ENCODE data around the gene MED15. TPM values are rescaled to one million over a fixed set of nuclear protein-coding genes. Genes with fewer than 3 reads are reported as not detected.

The MED15 gene
- total and polyA plus RNA-seq, 4 donors: 57.8 to 123 (median 69.1) TPM

GRCh38 chr22:20525048-20525447 is 17.6 kb downstream of the MED15 start:
- no peak overlapping the region for H3K4me3 ChIP-seq
- no peak for DNase-seq
- no peak overlapping the region for H3K9ac ChIP-seq (ENCODE audit: insufficient read depth in 1 of 2, low read length in 2 of 2)
- 93 to 97% methylated on average over 7 of the region's 7 CpGs for WGBS, 2 donors
- ATAC-seq (ENCODE audit: insufficient read depth, low FRiP score): no peak
- no peak overlapping the region for H3K27ac ChIP-seq (ENCODE audit: low read depth in 1 of 2, low read length in 1 of 2)
- TF ChIP-seq CTCF (IDR thresholded peaks at IDR 0.05; ENCODE audit: control extremely low read depth, extremely low read depth): no peak
- H3K9me3 ChIP-seq (ENCODE audit: control insufficient read depth in 4 of 4, insufficient read depth in 3 of 4, low read length in 3 of 4): no peaks in the 10 kb centered on the region
- peaks cover 0 to 17% (median 5%) of the 10 kb centered on the region in 4 donors for H3K36me3 ChIP-seq (ENCODE audit: control insufficient read depth in 4 of 4, insufficient read depth in 4 of 4, low read length in 4 of 4)
- H3K27me3 ChIP-seq (ENCODE audit: control insufficient read depth in 3 of 3, insufficient read depth in 3 of 3, low read length in 2 of 3): no peaks in the 10 kb centered on the region
- H3K4me1 ChIP-seq (ENCODE audit: control insufficient read depth in 5 of 5, insufficient read depth in 5 of 5, low read length in 5 of 5): peaks cover 4 to 22% (median 13%) of the 10 kb centered on the region in 5 donors

GRCh38 chr22:20526305-20526627 is 18.9 kb downstream of the MED15 start:
- 80 to 87% methylated on average over 4 of the region's 4 CpGs for WGBS, 2 donors
- TF ChIP-seq CTCF (IDR thresholded peaks at IDR 0.05; ENCODE audit: control extremely low read depth, extremely low read depth): no peak
- no peaks in the 10 kb centered on the region for H3K27me3 ChIP-seq (ENCODE audit: control insufficient read depth in 3 of 3, insufficient read depth in 3 of 3, low read length in 2 of 3)
- H3K4me3 ChIP-seq: no peak overlapping the region
- DNase-seq (no peak), ATAC-seq (ENCODE audit: insufficient read depth, low FRiP score) (no peak)
- no peaks in the 10 kb centered on the region for H3K9me3 ChIP-seq (ENCODE audit: control insufficient read depth in 4 of 4, insufficient read depth in 3 of 4, low read length in 3 of 4)
- no peak overlapping the region for H3K27ac ChIP-seq (ENCODE audit: low read depth in 1 of 2, low read length in 1 of 2)
- no peak overlapping the region for H3K9ac ChIP-seq (ENCODE audit: insufficient read depth in 1 of 2, low read length in 2 of 2)
- H3K4me1 ChIP-seq (ENCODE audit: control insufficient read depth in 5 of 5, insufficient read depth in 5 of 5, low read length in 5 of 5): peaks cover 5 to 31% (median 23%) of the 10 kb centered on the region in 5 donors
- peaks cover 0 to 16% (median 5%) of the 10 kb centered on the region in 4 donors for H3K36me3 ChIP-seq (ENCODE audit: control insufficient read depth in 4 of 4, insufficient read depth in 4 of 4, low read length in 4 of 4)

GRCh38 chr22:20526628-20527355 is 19.4 kb downstream of the MED15 start:
- Histone ChIP-seq H3K27me3 (ENCODE audit: control insufficient read depth in 3 of 3, insufficient read depth in 3 of 3, low read length in 2 of 3) (no peaks in the 10 kb centered on the region), H3K36me3 (ENCODE audit: control insufficient read depth in 4 of 4, insufficient read depth in 4 of 4, low read length in 4 of 4) (peaks cover 0 to 18% (median 5%) of the 10 kb centered on the region in 4 donors), H3K27ac (ENCODE audit: low read depth in 1 of 2, low read length in 1 of 2) (no peak overlapping the region), H3K9ac (ENCODE audit: insufficient read depth in 1 of 2, low read length in 2 of 2) (no peak overlapping the region), H3K9me3 (ENCODE audit: control insufficient read depth in 4 of 4, insufficient read depth in 3 of 4, low read length in 3 of 4) (no peaks in the 10 kb centered on the region), H3K4me1 (ENCODE audit: control insufficient read depth in 5 of 5, insufficient read depth in 5 of 5, low read length in 5 of 5) (peaks cover 5 to 36% (median 26%) of the 10 kb centered on the region in 5 donors), H3K4me3 (no peak overlapping the region)
- WGBS, 2 donors: 67 to 78% methylated on average over 6 of the region's 6 CpGs
- ATAC-seq (ENCODE audit: insufficient read depth, low FRiP score) (no peak), DNase-seq (no peak)
- no peak for TF ChIP-seq CTCF (IDR thresholded peaks at IDR 0.05; ENCODE audit: control extremely low read depth, extremely low read depth)
